Loucy (cell line): Measurements from ENCODE around the gene MED29.
A peak's percentile ranks its signal among the peaks of the same experiment; 100 is the strongest.

Source experiments
- H2AFZ ChIP-seq: fragments of 200-600 bp; sonication (generic); 2 replicates; pipeline ENCODE4 v1.6.0; 2016; ENCODE audit warnings: antibody characterized with exemption, mild to moderate bottlenecking, low read length, moderate library complexity
- H3F3A ChIP-seq: fragments of 200-600 bp; 2 replicates; pipeline ENCODE4 v1.6.0; 2016; ENCODE audit warnings: antibody characterized with exemption, low read depth, mild to moderate bottlenecking
- H3K27me3 ChIP-seq: fragments of 200-600 bp; sonication (generic); 2 replicates; pipeline ENCODE4 v1.6.1; 2014; ENCODE audit warnings: low read length, mild to moderate bottlenecking; ENCODE audit not compliant: insufficient read depth, poor library complexity, severe bottlenecking
- H3K36me3 ChIP-seq: fragments of 200-600 bp; sonication (generic); 2 replicates; pipeline ENCODE4 v1.6.1; 2016; ENCODE audit warnings: low read length; ENCODE audit not compliant: insufficient read depth
- H3K4me1 ChIP-seq: fragments of 200-600 bp; sonication (generic); 2 replicates; pipeline ENCODE4 v1.5.1; 2014; ENCODE audit warnings: low read length, mild to moderate bottlenecking; ENCODE audit not compliant: insufficient read depth, poor library complexity, severe bottlenecking
- H3K4me2 ChIP-seq: fragments of 200-600 bp; sonication (generic); 2 replicates; pipeline ENCODE4 v1.6.0; 2014; ENCODE audit warnings: antibody characterized with exemption, low read length, low read depth, mild to moderate bottlenecking; ENCODE audit not compliant: poor library complexity, severe bottlenecking
- H3K4me3 ChIP-seq: fragments of 200-600 bp; sonication (generic); 2 replicates; pipeline ENCODE4 v1.5.1; 2014; ENCODE audit warnings: low read length, mild to moderate bottlenecking, mixed read lengths; ENCODE audit not compliant: poor library complexity, severe bottlenecking
- H3K79me2 ChIP-seq: fragments of 200-600 bp; sonication (generic); 2 replicates; pipeline ENCODE4 v1.6.1; 2014; ENCODE audit warnings: low read length; ENCODE audit not compliant: insufficient read depth
- H3K9ac ChIP-seq: fragments of 200-600 bp; sonication (generic); 2 replicates; pipeline ENCODE4 v1.6.0; 2014; ENCODE audit warnings: mild to moderate bottlenecking, low read depth, low read length, moderate library complexity; ENCODE audit not compliant: poor library complexity, severe bottlenecking
- H3K9me2 ChIP-seq: fragments of 200-600 bp; sonication (generic); replicated peaks from 2 replicates; pipeline ENCODE4 v1.6.1; 2016; ENCODE audit warnings: low read depth, low read length, mixed read lengths
- H3K9me3 ChIP-seq: fragments of 200-600 bp; sonication (generic); 2 replicates; pipeline ENCODE4 v1.6.1; 2014; ENCODE audit warnings: mild to moderate bottlenecking, antibody characterized with exemption, low read length, low read depth; ENCODE audit not compliant: insufficient read depth
- H4K20me1 ChIP-seq: fragments of 200-600 bp; sonication (generic); 2 replicates; pipeline ENCODE4 v1.6.0; 2014; ENCODE audit warnings: antibody characterized with exemption, low read length, mild to moderate bottlenecking; ENCODE audit not compliant: insufficient read depth, poor library complexity, severe bottlenecking
- CTCF ChIP-seq: fragments of 200-600 bp; sonication (generic); conservative IDR thresholded peaks from 2 replicates; pipeline ENCODE4 v1.5.1; 2014; ENCODE audit warnings: mild to moderate bottlenecking, antibody characterized with exemption, low read length
- EZH2phosphoT487 ChIP-seq: fragments of 200-600 bp; IDR thresholded peaks from 2 replicates; pipeline ENCODE4 v1.6.1; 2018; ENCODE audit warnings: antibody characterized with exemption, mild to moderate bottlenecking, moderate library complexity, borderline replicate concordance

Gene MED29

GRCh38 chr19:39409208-39410016 is 18.2 kb downstream of the MED29 start:
- no peak for TF ChIP-seq EZH2phosphoT487
- no peak for TF ChIP-seq CTCF
- peak overlapping the region; percentile 97 for H3K4me2 ChIP-seq

GRCh38 chr19:39410017-39410830 is 19.0 kb downstream of the MED29 start:
- H3K9me3 ChIP-seq = no peaks in the 10 kb centered on the region
- peak overlapping the region; percentile 97 for H3K4me2 ChIP-seq
- H3K79me2 ChIP-seq = peaks cover 65% of the 10 kb centered on the region
- H3K27me3 ChIP-seq = peaks cover 5% of the 10 kb centered on the region
- peak overlapping the region; percentile 86 for H2AFZ ChIP-seq
- peaks cover 42% of the 10 kb centered on the region for H4K20me1 ChIP-seq
- no peaks in the 10 kb centered on the region for H3K9me2 ChIP-seq
- peaks cover 46% of the 10 kb centered on the region for H3K4me1 ChIP-seq
- H3F3A ChIP-seq = peaks cover 3% of the 10 kb centered on the region
- H3K36me3 ChIP-seq = no peaks in the 10 kb centered on the region
- peak overlapping the region; percentile 94 for H3K9ac ChIP-seq
- TF ChIP-seq EZH2phosphoT487 = no peak
- no peak for TF ChIP-seq CTCF
- H3K4me3 ChIP-seq = peak overlapping the region; percentile 93

More at GRCh38 chr19:39409208-39410016, 18.2 kb downstream of the MED29 start:
- peaks cover 33% of the 10 kb centered on the region for H4K20me1 ChIP-seq
- H3K27me3 ChIP-seq = peaks cover 5% of the 10 kb centered on the region
- no peaks in the 10 kb centered on the region for H3K9me3 ChIP-seq
- H2AFZ ChIP-seq = peak overlapping the region; percentile 86
- H3K9ac ChIP-seq = peak overlapping the region; percentile 94
- no peaks in the 10 kb centered on the region for H3K36me3 ChIP-seq
- H3K9me2 ChIP-seq = no peaks in the 10 kb centered on the region
- H3K4me3 ChIP-seq = peak overlapping the region; percentile 93
- H3K4me1 ChIP-seq = peaks cover 40% of the 10 kb centered on the region
- peaks cover 3% of the 10 kb centered on the region for H3F3A ChIP-seq
- H3K79me2 ChIP-seq = peaks cover 57% of the 10 kb centered on the region

GRCh38 chr19:39410831-39411080 is 19.6 kb downstream of the MED29 start:
- peak overlapping the region; percentile 94 for H3K9ac ChIP-seq
- H3K27me3 ChIP-seq = peaks cover 5% of the 10 kb centered on the region
- H3K4me1 ChIP-seq = peaks cover 47% of the 10 kb centered on the region
- no peak overlapping the region for H2AFZ ChIP-seq
- peaks cover 3% of the 10 kb centered on the region for H3F3A ChIP-seq
- no peaks in the 10 kb centered on the region for H3K9me3 ChIP-seq
- peak overlapping the region; percentile 97 for H3K4me2 ChIP-seq
- H3K79me2 ChIP-seq = peaks cover 71% of the 10 kb centered on the region
- TF ChIP-seq CTCF (no peak), EZH2phosphoT487 (no peak)
- peaks cover 45% of the 10 kb centered on the region for H4K20me1 ChIP-seq
- peak overlapping the region; percentile 93 for H3K4me3 ChIP-seq
- H3K36me3 ChIP-seq = no peaks in the 10 kb centered on the region; the same call in 1 of the 2 replicates
- H3K9me2 ChIP-seq = no peaks in the 10 kb centered on the region
